AML-193 (cell line): Measurements from ENCODE around the gene TBC1D5.
"Not testable (repeated sequence)": the region's sequence is repeated elsewhere in the genome, so short reads cannot be mapped to it uniquely, and the experiment has no call there.

Source experiments
- DNase-seq, 2 experiments: peaks; one replicate each; lab custom pipeline; 2025; lab: John Stamatoyannopoulos, UW

The TBC1D5 gene

DNA sequence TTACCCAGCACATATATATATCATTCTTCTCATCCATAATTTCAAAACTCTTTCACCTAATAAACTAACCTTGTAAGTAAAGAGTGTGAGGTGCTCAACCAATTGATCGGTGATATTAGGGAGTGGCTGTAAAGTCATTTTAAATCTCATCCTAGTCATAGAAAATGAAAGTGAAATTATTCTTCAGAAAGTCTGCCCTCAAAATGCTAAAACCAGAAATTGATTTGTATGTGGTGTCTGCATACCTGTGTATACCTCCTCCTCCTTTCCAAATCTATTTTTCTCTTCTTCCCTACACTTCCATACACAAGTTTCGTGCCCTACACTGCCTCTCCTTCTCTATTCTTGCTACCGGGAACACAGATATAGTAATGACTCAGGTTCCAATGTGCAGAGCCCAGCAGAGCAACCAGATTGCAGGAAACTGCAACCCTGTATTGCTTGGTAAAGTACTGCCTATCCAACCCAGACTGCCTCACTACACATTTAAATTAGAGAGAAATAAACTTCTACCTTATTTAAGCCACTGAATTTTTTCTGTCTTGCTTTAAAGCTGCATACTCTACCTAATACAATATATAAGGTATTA is 7.4 kb upstream of the TBC1D5 start:
- DNase-seq = no peak

GRCh38 chr3:17749281-17749680 is 6.8 kb upstream of the TBC1D5 start:
- no peak for DNase-seq

GRCh38 chr3:17747890-17748247 is 5.4 kb upstream of the TBC1D5 start:
- DNase-seq = no peak

GRCh38 chr3:17747174-17747889 is 4.9 kb upstream of the TBC1D5 start:
- DNase-seq = no peak

- DNase-seq = no peak
Observed at GRCh38 chr3:17745894-17746293, 3.5 kb upstream of the TBC1D5 start.

DNA sequence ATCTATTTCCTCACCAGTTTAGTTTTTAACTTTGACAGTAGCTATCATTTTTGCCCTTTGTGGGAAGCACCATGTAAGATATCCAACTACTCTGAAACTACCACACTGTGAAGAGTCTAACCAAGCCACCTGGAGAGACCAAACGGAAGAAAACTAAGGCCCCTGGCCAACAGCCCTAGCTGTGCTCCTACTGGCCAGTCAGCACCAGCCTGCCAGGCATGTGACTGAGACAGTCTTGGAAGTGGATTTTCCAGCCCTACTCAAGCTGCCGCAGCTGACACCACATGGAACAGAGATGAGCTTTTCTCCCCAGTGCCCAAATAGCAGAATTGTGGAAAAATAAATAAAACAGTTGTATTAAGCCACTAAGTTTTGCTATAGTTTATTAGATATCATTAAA is 2.9 kb upstream of the TBC1D5 start:
- DNase-seq = no peak

DNA sequence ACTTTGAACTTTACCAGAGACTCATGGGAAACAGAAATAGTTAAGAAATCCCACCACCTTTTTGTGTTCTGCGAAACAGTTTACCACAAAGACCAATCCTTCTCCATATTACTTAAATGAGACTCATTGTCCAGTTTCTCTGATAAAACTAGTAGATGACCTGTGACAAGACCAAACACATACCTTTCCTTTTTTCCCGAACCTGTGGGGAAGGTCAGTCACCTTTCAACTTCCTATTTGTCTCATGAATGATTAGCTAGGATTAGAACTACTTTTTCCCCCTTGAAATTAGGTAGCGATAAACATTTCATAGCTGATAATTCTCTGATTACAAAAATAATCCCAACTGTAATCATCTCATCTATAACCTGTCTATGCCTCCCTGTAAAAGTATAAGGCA is 2.3 kb upstream of the TBC1D5 start:
- DNase-seq = no peak

- no peak for DNase-seq
Observed at GRCh38 chr3:17743658-17743995, 1.2 kb upstream of the TBC1D5 start.

- no peak for DNase-seq
Observed at GRCh38 chr3:17742880-17743657, 638 bp upstream of the TBC1D5 start.

DNA sequence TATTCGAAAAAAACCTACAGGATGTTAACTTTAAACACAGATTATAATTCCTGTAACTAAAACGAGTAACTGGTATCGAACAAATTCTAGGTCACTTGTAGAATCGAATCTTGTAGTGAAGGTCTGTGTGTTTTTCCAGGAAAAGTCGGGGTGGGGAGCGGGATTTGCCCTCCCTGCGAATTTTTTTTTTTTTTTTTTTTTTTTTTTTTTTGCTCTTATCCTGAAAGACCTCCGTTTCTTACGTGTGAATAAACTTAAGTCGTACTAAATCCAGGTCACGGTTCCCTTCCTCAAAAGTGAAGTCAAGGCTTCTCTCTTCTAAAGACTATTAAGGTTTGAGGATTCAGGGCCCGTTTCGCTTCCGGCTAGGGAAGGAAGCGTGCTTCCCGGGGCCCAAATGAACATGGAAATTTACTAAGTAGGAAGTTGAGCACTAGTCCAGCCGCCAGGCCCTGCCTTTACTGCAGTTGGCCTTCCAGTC is 770 bp downstream of the TBC1D5 start:
- DNase-seq = peak; percentile 50 to 58

GRCh38 chr3:17740721-17741141 is 1.7 kb downstream of the TBC1D5 start:
- DNase-seq = peak; percentile 18 to 26

DNA sequence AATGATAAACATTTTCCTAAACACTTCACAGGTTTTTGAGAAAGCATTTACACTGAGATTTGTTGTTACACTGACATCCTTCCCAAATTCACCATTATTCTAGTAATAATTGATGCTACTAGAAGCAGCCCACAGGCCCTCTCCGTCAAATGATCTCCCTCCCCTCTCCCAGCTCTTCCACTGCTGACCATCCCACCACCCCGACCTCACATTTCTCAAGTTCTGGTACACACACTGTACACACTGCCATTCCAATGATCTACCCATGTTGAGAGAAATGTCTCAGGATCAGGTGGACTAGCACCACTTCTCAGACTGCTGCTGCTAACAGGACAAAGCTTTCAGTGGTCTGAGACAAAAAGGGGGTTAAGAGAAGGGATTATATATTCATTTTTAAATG is 3.5 kb downstream of the TBC1D5 start:
- DNase-seq = no peak

GRCh38 chr3:17738219-17738618 is 4.2 kb downstream of the TBC1D5 start:
- no peak for DNase-seq

GRCh38 chr3:17737591-17737990 is 4.8 kb downstream of the TBC1D5 start:
- no peak for DNase-seq

DNA sequence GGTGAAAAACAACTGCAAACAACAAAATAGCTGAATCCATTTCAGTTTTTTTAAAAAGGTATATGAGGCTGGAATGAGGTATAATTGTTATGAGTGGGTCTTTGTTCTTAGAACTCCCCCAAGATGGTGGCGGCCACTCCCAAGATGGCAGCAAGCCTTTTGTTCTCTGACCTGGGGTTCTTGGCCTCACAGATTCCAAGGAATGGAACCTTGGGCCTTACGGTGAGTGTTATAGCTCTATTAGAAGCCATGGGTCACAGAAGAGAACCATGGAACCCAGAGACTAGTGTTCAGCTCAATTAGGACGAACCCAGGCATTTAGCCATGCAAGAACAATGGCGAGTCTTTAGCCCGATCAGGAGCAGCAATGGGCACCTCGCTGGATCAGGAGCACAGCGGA is 7.1 kb downstream of the TBC1D5 start:
- DNase-seq = not testable (repeated sequence)

- no peak for DNase-seq
Observed at GRCh38 chr3:17733768-17734167, 8.7 kb downstream of the TBC1D5 start.

DNA sequence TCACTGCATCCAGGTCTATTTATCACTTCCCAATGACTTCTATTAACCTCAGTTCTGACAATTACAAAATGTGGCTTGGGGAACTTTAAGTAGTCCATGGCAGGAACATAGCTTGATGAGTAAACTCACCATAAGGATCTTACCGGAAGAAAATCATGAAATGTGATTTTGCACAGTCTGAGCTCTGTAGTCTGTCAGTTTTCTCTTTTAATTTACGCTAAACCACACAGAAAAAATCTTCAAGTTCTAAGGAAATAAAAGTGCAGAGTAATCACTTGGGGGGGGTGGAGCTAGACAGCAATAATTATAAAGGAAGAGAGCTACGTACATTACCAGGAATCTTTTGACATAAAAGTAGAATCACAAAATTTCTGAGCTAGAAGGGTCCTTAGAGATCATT is 9.2 kb downstream of the TBC1D5 start:
- no peak for DNase-seq

DNA sequence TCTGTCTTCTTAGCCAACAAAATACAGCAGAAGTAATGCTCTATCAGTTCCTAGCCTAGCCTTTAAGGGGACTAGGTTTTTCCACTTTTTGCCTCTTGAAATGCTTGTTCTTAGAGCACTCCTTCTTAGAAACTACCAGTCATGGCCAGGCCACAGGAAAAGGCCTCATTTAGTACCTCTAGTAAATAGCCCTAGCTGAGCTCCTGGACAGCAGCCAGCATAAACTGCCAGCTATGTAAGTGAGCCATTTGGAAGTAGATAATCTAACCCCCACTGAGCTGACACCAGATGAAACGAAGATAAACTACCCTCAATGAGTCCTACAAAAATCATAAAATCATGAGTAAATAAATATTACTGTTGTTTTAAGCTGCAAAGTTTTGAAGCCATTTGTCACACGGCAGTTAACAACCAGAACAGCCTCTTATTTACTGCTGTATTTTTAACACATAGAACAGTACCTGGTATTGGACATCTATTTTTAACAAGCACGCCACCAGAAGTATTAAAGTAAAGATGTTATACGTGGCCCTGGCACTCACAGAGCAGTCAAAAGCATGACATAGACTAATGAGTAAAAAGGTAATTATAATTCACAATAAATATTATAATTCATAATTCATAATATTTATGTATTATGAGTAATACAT is 12.0 kb downstream of the TBC1D5 start:
- no peak for DNase-seq

DNA sequence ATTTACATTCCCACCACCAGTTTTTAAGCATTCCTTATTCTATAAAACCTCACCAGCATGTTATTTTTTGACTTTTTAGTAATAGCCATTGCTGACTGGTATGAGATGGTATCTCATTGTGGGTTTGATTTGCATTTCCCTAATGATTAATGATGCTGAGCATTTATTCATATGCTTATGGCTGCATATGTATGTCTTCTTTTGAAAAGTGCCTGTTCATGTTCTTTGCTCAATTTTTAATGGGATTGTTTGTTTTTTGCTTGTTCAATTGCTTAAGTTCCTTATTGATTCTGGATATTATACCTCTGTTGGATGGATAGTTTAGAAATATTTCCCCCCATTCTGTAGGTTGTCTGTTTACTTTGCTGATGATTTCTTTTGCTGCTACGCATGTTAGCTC is 16.1 kb downstream of the TBC1D5 start:
- DNase-seq = no peak

GRCh38 chr3:17725844-17726243 is 16.6 kb downstream of the TBC1D5 start:
- not testable (repeated sequence) for DNase-seq

DNA sequence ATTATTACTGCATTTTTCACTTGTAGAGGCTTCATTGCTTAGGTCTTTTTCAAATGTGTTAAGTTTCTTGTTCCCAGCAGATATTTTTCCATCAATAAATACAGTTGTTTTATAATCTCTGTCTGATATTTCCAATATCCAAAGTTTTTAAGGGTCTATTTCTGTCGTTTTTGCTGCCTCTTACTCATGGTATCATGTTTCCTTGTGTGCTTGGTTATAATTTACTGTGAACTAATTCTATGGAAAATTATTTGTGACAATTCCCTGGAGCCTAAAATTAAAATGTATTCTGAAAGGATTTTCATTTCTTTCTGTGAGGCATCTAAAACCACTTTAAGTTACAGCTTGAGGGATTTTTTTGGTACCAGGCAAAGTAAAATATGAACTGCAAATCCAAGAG is 17.5 kb downstream of the TBC1D5 start:
- DNase-seq = no peak

DNA sequence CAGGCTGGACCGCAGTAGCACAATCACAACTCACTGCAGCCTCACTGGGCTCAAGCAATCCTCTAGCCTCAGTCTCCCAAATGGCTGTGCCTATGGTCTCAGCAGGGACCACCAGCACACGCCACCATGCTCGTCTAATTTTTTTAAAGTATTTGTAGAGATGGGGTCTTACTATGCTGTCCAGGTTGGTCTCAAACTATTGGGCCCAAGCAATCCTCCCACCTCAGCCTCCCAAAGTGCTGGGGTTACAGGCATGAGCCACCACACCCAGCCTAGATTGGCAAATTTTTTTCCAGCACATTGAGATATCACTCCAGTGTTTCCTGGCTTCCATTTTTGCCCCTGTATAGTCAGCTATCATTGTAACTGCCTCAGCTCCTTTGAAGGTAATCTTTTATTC is 18.3 kb downstream of the TBC1D5 start:
- no peak for DNase-seq

GRCh38 chr3:17717411-17717810 is 25.0 kb downstream of the TBC1D5 start:
- no peak for DNase-seq
